ENCODE results near the gene TSKU.
"Not testable (repeated sequence)": the region's sequence is repeated elsewhere in the genome, so short reads cannot be mapped to it uniquely, and the experiment has no call there.

DNA sequence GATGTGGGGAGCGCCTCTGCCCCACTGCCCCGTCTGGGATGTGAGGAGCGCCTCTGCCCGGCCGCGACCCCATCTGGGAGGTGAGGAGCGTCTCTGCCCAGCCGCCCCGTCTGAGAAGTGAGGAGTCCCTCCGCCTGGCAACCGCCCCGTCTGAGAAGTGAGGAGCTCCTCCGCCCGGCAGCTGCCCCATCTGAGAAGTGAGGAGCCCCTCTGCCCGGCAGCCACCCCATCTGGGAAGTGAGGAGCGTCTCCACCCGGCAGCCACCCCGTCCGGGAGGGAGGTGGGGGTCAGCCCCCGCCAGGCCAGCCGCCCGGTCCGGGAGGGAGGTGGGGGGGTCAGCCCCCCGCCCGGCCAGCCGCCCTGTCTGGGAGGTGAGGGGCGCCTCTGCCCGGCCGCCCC, 38.2 kb downstream of the TSKU start:
- TF ChIP-seq POLR2A (IDR thresholded peaks at IDR 0.05), result not testable (repeated sequence)
- TF ChIP-seq, protein P1, sequence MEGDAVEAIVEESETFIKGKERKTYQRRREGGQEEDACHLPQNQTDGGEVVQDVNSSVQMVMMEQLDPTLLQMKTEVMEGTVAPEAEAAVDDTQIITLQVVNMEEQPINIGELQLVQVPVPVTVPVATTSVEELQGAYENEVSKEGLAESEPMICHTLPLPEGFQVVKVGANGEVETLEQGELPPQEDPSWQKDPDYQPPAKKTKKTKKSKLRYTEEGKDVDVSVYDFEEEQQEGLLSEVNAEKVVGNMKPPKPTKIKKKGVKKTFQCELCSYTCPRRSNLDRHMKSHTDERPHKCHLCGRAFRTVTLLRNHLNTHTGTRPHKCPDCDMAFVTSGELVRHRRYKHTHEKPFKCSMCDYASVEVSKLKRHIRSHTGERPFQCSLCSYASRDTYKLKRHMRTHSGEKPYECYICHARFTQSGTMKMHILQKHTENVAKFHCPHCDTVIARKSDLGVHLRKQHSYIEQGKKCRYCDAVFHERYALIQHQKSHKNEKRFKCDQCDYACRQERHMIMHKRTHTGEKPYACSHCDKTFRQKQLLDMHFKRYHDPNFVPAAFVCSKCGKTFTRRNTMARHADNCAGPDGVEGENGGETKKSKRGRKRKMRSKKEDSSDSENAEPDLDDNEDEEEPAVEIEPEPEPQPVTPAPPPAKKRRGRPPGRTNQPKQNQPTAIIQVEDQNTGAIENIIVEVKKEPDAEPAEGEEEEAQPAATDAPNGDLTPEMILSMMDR (IDR thresholded peaks at IDR 0.05), result not testable (repeated sequence)
